Caki2 (cell line): Measurements from ENCODE around the gene HOXD13. TPM values are rescaled to one million over a fixed set of nuclear protein-coding genes. Genes with fewer than 3 reads are reported as not detected.

Experiments used
- DNase-seq: peaks from one replicate; pipeline ENCODE4 v3.0.0-alpha.2; 2015; ENCODE audit warnings: low read depth
- in situ Hi-C: cut with HindIII; loops from 2 replicates; pipeline ENCODE4 v1.10.0; 2016; ENCODE audit warnings: low sequenced_read_pairs, low pct_unique_long_range_greater_than_20kb, mixed read lengths
- total RNA-seq: library from RNA; depleted of rRNA; stranded (reverse); fragments of >200 nt; shearing (Covaris generic); gene quantifications from 2 replicates; pipeline ENCODE4 v1.2.3, GENCODE V29; 2014; ENCODE audit warnings: low replicate concordance

HOXD13 gene
- total RNA-seq, 1 experiment from 2014 or later, result not detected

GRCh38 chr2:176079831-176080539, 12.5 kb upstream of the HOXD13 start:
- no peak for DNase-seq
- in situ Hi-C loops, result no loop called here

GRCh38 chr2:176080540-176081375, 11.8 kb upstream of the HOXD13 start:
- in situ Hi-C loops, result no loop called here
- no peak for DNase-seq

GRCh38 chr2:176081376-176081836, 11.1 kb upstream of the HOXD13 start:
- DNase-seq, result no peak
- in situ Hi-C loops, result no loop called here

- in situ Hi-C loops, result no loop called here
- no peak for DNase-seq
Measured at GRCh38 chr2:176081837-176082524, 10.5 kb upstream of the HOXD13 start.

GRCh38 chr2:176082525-176082823, 10.0 kb upstream of the HOXD13 start:
- no peak for DNase-seq
- in situ Hi-C loops, result no loop called here

- in situ Hi-C loops, result no loop called here
- DNase-seq, result no peak
Measured at GRCh38 chr2:176082824-176083751, 9.4 kb upstream of the HOXD13 start.

GRCh38 chr2:176083796-176084261, 8.7 kb upstream of the HOXD13 start, which contains the start of gene EVX2:
Gene EVX2 (minus strand): TSS chr2:176083962. CDS start chr2:176083776, 186 bp downstream.
- no peak for DNase-seq
- in situ Hi-C loops, result no loop called here

- no peak for DNase-seq
- in situ Hi-C loops, result no loop called here
Measured at GRCh38 chr2:176084611-176085119, 7.9 kb upstream of the HOXD13 start.

- DNase-seq, result no peak
- in situ Hi-C loops, result no loop called here
Measured at GRCh38 chr2:176085120-176085788, 7.3 kb upstream of the HOXD13 start.

- in situ Hi-C loops, result no loop called here
- peak; percentile 35 for DNase-seq
Measured at GRCh38 chr2:176085861-176086771, 6.4 kb upstream of the HOXD13 start.

- in situ Hi-C loops, result no loop called here
- no peak for DNase-seq
Measured at GRCh38 chr2:176087330-176088047, 5.0 kb upstream of the HOXD13 start.

GRCh38 chr2:176088048-176088936, 4.2 kb upstream of the HOXD13 start:
- in situ Hi-C loops, result no loop called here
- DNase-seq, result peak; percentile 59

- no peak for DNase-seq
- in situ Hi-C loops, result no loop called here
Measured at GRCh38 chr2:176088937-176089842, 3.3 kb upstream of the HOXD13 start.

- DNase-seq, result no peak
- in situ Hi-C loops, result no loop called here
Measured at GRCh38 chr2:176089843-176090395, 2.6 kb upstream of the HOXD13 start.
